Hair follicle dermal papilla cell (primary cell): ENCODE measurements around the gene MAP9. TPM values are rescaled to one million over a fixed set of nuclear protein-coding genes. Genes with fewer than 3 reads are reported as not detected.

Experiments
- small RNA-seq: library from RNA; depleted of rRNA; stranded (forward); fragments of <200 nt; gene quantifications from one replicate; pipeline ENCODE3, GENCODE V24; 2012
- total RNA-seq: library from RNA; depleted of rRNA; stranded (reverse); fragments of >200 nt; gene quantifications from 2 replicates; pipeline ENCODE4 v1.2.3, GENCODE V29; 2012

The MAP9 gene
- total RNA-seq: 8.6 and 8.9 TPM in 2 replicates

GRCh38 chr4:155376387-155377268, at the start of gene MAP9:
Gene MAP9, minus strand, starts transcription at chr4:155376965. Its CDS starts 1,115 bp downstream, at chr4:155375850.

Small RNA genes within 50 kb of the gene (small RNA-seq; reads per million reads assigned to genes)
- gene AC097467.4: not detected
- not detected for gene YWHAEP4

Other genes starting within 250 kb of the MAP9 start
- not detected in 2 replicates for gene NPY2R, start 168.3 kb downstream of the MAP9 start, total RNA-seq